OCI-LY7 (cell line): ENCODE results near the gene PRLHR. TPM values are rescaled to one million over a fixed set of nuclear protein-coding genes. Genes with fewer than 3 reads are reported as not detected.

Source experiments
- BruUV-seq: library from RNA; stranded (reverse); fragments of 400-500 nt; replicated peaks from 2 replicates; lab custom pipeline; 2021; lab: Mats Ljungman, UMichigan
- CTCF ChIA-PET: fragments of 300-600 bp; sonication (Branson Sonifier 250); formaldehyde crosslinking; loops from one replicate; lab custom pipeline; 2022; ENCODE audit warnings: antibody characterized with exemption; ENCODE audit not compliant: unreplicated experiment; lab: Charles Lee
- POLR2A ChIA-PET: fragments of 300-600 bp; sonication (Branson Sonifier 250); formaldehyde crosslinking; loops from one replicate; lab custom pipeline; 2022; ENCODE audit warnings: antibody characterized with exemption; lab: Charles Lee
- DNase-seq: peaks from one replicate; pipeline ENCODE4 v3.0.0-alpha.2; 2015; ENCODE audit warnings: low spot score
- H2AFZ ChIP-seq: fragments of 200-600 bp; sonication (generic), shearing (Covaris generic); 2 replicates; pipeline ENCODE4 v1.6.1; 2014; ENCODE audit warnings: mild to moderate bottlenecking, antibody characterized with exemption, low read length, moderate library complexity
- H3K27ac ChIP-seq: fragments of 200-600 bp; sonication (generic); 2 replicates; pipeline ENCODE4 v1.5.1; 2014; ENCODE audit warnings: mixed run types, low read depth, mild to moderate bottlenecking, moderate library complexity, low read length, inconsistent platforms; ENCODE audit not compliant: poor library complexity, severe bottlenecking
- H3K36me3 ChIP-seq: fragments of 200-600 bp; sonication (generic); 2 replicates; pipeline ENCODE4 v1.6.1; 2014; ENCODE audit warnings: mild to moderate bottlenecking, antibody characterized with exemption, low read length, moderate library complexity, mixed read lengths; ENCODE audit not compliant: insufficient read depth
- H3K4me1 ChIP-seq: fragments of 200-600 bp; sonication (generic); 2 replicates; pipeline ENCODE4 v1.5.1; 2014; ENCODE audit warnings: mild to moderate bottlenecking, low read length; ENCODE audit not compliant: insufficient read depth, poor library complexity, severe bottlenecking
- H3K4me2 ChIP-seq: fragments of 200-600 bp; sonication (generic); 2 replicates; pipeline ENCODE4 v1.6.1; 2014; ENCODE audit warnings: mild to moderate bottlenecking, low read length
- H3K4me3 ChIP-seq: fragments of 200-600 bp; sonication (generic); 2 replicates; pipeline ENCODE4 v1.5.1; 2014; ENCODE audit warnings: mild to moderate bottlenecking, low read depth, low read length; ENCODE audit not compliant: poor library complexity, severe bottlenecking
- H3K79me2 ChIP-seq: fragments of 200-600 bp; sonication (generic); 2 replicates; pipeline ENCODE4 v1.6.1; 2016; ENCODE audit warnings: low read depth, mild to moderate bottlenecking, low read length, moderate library complexity, mixed read lengths; ENCODE audit not compliant: insufficient read depth
- H3K9me2 ChIP-seq: fragments of 200-600 bp; sonication (generic); 2 replicates; pipeline ENCODE4 v1.6.1; 2016; ENCODE audit warnings: mild to moderate bottlenecking, low read length, mixed read lengths; ENCODE audit not compliant: insufficient read depth
- H3K9me3 ChIP-seq: fragments of 200-600 bp; sonication (generic); 2 replicates; pipeline ENCODE4 v1.6.1; 2014; ENCODE audit warnings: mild to moderate bottlenecking, mixed run types, low read length, mixed read lengths
- H4K20me1 ChIP-seq: fragments of 200-600 bp; sonication (generic); 2 replicates; pipeline ENCODE4 v1.6.1; 2014; ENCODE audit warnings: mild to moderate bottlenecking, antibody characterized with exemption, low read length, moderate library complexity, mixed read lengths; ENCODE audit not compliant: insufficient read depth
- EZH2phosphoT487 ChIP-seq: fragments of 200-600 bp; sonication (generic); IDR thresholded peaks from 2 replicates; pipeline ENCODE4 v1.6.1; 2018; ENCODE audit warnings: low read depth, borderline replicate concordance, mild to moderate bottlenecking, mixed run types, antibody characterized with exemption, low read length, moderate library complexity, mixed read lengths
- intact Hi-C: fragments of 100-400 bp; cut with micrococcal nuclease; formaldehyde crosslinking; loops from one replicate; pipeline ENCODE4 v1.10.0; 2022; ENCODE audit not compliant: unreplicated experiment
- total RNA-seq, 2 experiments: library from RNA; depleted of rRNA in 1 of 2; stranded (reverse); fragments of >200 nt in 1 of 2; shearing (Covaris generic) in 1 of 2; gene quantifications; 2 replicates each; pipeline ENCODE4 v1.2.3, GENCODE V29; 2014 to 2022
- TF ChIP-seq, protein P1 (sequence below): fragments of 200-600 bp; sonication (generic); conservative IDR thresholded peaks from 2 replicates; pipeline ENCODE4 v1.5.1; 2014; ENCODE audit warnings: mild to moderate bottlenecking, antibody characterized with exemption, low read length, moderate library complexity, mixed read lengths

PRLHR gene
- total RNA-seq, 2 experiments from 2014 or later, result not detected

DNA sequence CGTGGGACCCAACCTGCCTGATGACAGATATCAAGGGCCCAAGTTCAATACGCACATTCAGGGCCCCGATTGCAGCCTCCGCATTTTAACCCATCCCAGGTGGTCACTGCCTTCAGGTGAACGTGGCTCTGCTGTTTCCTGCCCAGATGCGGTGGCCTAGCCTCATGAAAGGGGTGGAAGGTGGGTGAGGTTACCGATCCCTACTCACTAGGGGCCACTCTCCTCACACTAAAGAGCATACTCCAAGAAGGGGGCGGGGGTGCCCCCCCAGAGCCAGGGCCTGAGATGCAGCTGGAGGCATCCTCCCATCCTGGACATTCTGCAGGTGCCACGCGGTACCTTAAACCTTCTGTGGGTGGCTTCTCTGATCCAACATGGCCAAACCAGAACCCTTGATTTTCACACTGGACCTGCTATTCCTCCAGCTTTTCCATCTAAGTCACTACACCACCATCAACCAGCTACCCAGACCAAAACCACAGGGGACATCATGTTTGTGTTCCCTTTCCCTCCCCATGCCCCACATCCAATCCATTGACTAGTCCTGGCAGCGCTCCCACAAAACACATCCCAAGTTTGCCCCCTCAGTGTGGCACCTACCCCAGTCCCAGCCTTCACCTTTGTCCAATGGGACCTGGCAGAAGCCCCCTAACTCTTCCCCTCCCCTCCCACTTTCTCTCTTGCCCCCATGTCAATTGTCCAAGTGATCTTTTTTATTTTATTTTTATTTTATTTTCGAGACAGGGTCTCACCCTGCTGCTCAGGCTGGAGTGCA, 30.0 kb downstream of the PRLHR start:
- no TSS peak for BruUV-seq

DNA sequence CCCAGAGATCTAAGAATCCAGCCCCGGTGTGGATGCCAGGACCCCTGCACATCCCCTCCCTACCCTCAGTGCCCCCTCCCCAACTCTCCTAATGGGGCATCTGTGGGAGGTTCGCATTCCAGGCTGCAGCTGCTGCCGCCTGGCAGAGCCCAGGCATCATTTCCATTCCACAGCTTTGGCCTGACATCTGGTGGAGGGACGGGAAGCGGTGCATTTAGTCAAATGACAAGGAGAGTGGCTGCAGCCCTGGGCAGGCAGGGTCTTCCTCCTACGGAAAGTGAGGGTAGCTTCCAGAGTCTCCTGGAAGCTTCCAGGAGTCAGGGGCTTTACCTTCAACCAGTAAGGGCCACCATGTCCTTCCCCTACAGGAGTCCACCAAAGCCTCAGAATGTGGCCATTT, 30.8 kb downstream of the PRLHR start:
- TF ChIP-seq EZH2phosphoT487, result no peak
- TF ChIP-seq, protein P1, sequence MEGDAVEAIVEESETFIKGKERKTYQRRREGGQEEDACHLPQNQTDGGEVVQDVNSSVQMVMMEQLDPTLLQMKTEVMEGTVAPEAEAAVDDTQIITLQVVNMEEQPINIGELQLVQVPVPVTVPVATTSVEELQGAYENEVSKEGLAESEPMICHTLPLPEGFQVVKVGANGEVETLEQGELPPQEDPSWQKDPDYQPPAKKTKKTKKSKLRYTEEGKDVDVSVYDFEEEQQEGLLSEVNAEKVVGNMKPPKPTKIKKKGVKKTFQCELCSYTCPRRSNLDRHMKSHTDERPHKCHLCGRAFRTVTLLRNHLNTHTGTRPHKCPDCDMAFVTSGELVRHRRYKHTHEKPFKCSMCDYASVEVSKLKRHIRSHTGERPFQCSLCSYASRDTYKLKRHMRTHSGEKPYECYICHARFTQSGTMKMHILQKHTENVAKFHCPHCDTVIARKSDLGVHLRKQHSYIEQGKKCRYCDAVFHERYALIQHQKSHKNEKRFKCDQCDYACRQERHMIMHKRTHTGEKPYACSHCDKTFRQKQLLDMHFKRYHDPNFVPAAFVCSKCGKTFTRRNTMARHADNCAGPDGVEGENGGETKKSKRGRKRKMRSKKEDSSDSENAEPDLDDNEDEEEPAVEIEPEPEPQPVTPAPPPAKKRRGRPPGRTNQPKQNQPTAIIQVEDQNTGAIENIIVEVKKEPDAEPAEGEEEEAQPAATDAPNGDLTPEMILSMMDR, result no peak
- POLR2A ChIA-PET, result no interaction called here
- intact Hi-C loops, result loop anchor here (10.0 kb wide), 1 partner anchor 240 kb away; no protein-coding TSS in a partner anchor
- H3K27ac ChIP-seq, result no peak overlapping the region
- H3K4me1 ChIP-seq, result no peaks in the 10 kb centered on the region
- H3K4me2 ChIP-seq, result no peak overlapping the region
- no peak for DNase-seq
- no peaks in the 10 kb centered on the region for H3K9me3 ChIP-seq
- H3K36me3 ChIP-seq, result no peaks in the 10 kb centered on the region
- H4K20me1 ChIP-seq, result no peaks in the 10 kb centered on the region
- no peak overlapping the region for H3K4me3 ChIP-seq
- H3K79me2 ChIP-seq, result no peaks in the 10 kb centered on the region
- no peaks in the 10 kb centered on the region for H3K9me2 ChIP-seq
- no peak overlapping the region for H2AFZ ChIP-seq
- BruUV-seq, result no TSS peak
- CTCF ChIA-PET, result no interaction called here

More for the DNA sequence above, 30.0 kb downstream of the PRLHR start:
- POLR2A ChIA-PET, result no interaction called here
- H3K9me2 ChIP-seq, result no peaks in the 10 kb centered on the region
- H3K4me3 ChIP-seq, result no peak overlapping the region
- no peaks in the 10 kb centered on the region for H3K4me1 ChIP-seq
- CTCF ChIA-PET, result no interaction called here
- intact Hi-C loops, result loop anchor here (10.0 kb wide), 1 partner anchor 239 kb away; no protein-coding TSS in a partner anchor
- H3K4me2 ChIP-seq, result no peak overlapping the region
- H3K36me3 ChIP-seq, result no peaks in the 10 kb centered on the region
- H4K20me1 ChIP-seq, result no peaks in the 10 kb centered on the region
- TF ChIP-seq, protein P1, result no peak
- no peak for TF ChIP-seq EZH2phosphoT487
- no peak overlapping the region for H3K27ac ChIP-seq
- H3K9me3 ChIP-seq, result no peaks in the 10 kb centered on the region
- H3K79me2 ChIP-seq, result no peaks in the 10 kb centered on the region
- no peak overlapping the region for H2AFZ ChIP-seq
- DNase-seq, result no peak

DNA sequence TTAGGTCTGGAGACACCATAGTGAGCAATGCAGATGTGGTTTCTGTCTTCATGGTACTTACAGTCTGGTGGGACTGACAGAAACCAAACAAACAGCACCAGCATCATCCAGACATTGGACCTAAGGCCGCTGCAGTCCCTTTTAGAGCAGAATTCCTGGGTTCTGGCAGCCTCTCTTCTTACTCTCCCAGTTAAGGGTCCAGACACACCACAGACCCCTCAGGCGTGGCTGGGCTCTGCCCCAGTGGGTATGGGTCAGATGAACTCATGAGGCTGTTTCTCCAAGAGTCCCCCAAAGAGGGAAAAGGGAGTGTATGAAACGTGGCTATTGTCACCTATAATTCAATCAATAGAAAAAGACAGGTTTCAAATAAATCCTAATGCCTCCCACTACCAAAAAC, 31.3 kb downstream of the PRLHR start:
- no peaks in the 10 kb centered on the region for H3K9me3 ChIP-seq
- intact Hi-C loops, result loop anchor here (10.0 kb wide), 1 partner anchor 241 kb away; no protein-coding TSS in a partner anchor
- H3K36me3 ChIP-seq, result no peaks in the 10 kb centered on the region
- no peaks in the 10 kb centered on the region for H3K4me1 ChIP-seq
- H3K27ac ChIP-seq, result no peak overlapping the region
- DNase-seq, result no peak
- TF ChIP-seq, protein P1, result no peak
- TF ChIP-seq EZH2phosphoT487, result no peak
- no peak overlapping the region for H3K4me3 ChIP-seq
- H2AFZ ChIP-seq, result no peak overlapping the region
- no peaks in the 10 kb centered on the region for H3K9me2 ChIP-seq
- H3K79me2 ChIP-seq, result no peaks in the 10 kb centered on the region
- no peak overlapping the region for H3K4me2 ChIP-seq
- H4K20me1 ChIP-seq, result no peaks in the 10 kb centered on the region
- ChIA-PET POLR2A (no interaction called here), CTCF (no interaction called here)
- BruUV-seq, result no TSS peak
